Kidney epithelial cell (primary cell): ENCODE data around the gene USP24. TPM values are rescaled to one million over a fixed set of nuclear protein-coding genes. Genes with fewer than 3 reads are reported as not detected.

Experiments
- DNase-seq: peaks from one replicate; pipeline ENCODE4 v3.0.0-alpha.2; 2010; ENCODE audit warnings: low read depth
- H3K27me3 ChIP-seq: 2 replicates; pipeline ENCODE4 v1.6.0; 2011; ENCODE audit warnings: low read length; ENCODE audit not compliant: control insufficient read depth, insufficient read depth
- H3K36me3 ChIP-seq: 2 replicates; pipeline ENCODE4 v1.5.1; 2011; ENCODE audit warnings: low read length; ENCODE audit not compliant: control insufficient read depth, insufficient read depth
- H3K4me3 ChIP-seq: 2 replicates; pipeline ENCODE4 v1.5.1; 2011; ENCODE audit warnings: low read depth, mild to moderate bottlenecking, control low read depth, low read length
- total RNA-seq: library from RNA; depleted of rRNA; stranded (reverse); fragments of >200 nt; gene quantifications from 2 replicates; pipeline ENCODE4 v1.2.3, GENCODE V29; 2015
- TF ChIP-seq, protein P1 (sequence below): IDR thresholded peaks from 2 replicates; pipeline ENCODE4 v1.5.1; 2011; ENCODE audit warnings: mild to moderate bottlenecking, moderate library complexity, low read length, control low read depth, inconsistent platforms; ENCODE audit not compliant: insufficient read depth, poor library complexity, severe bottlenecking

USP24 gene
- total RNA-seq, 1 donor from 2014 or later = 27.2 TPM

DNA sequence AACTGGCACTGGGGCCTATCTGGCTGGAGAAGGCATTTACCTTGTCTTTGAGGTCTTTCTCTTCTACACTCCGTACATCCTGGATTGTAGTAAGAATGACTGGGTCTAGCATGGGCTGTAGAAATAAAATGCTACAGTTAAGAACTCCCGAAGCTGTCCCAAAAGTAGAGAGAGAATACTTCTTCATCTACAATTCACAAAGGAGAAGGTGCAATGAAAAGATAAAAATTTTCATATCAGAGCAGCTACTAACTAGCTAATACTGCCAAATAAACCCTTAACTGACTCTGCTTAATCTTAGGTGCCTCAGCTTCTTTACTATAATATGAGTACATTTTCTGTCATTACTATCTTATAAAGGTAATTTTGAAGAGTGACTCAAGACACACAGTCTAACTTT lies 55.6 kb downstream of the USP24 start:
- H3K36me3 ChIP-seq = no peaks in the 10 kb centered on the region
- H3K4me3 ChIP-seq = no peak overlapping the region
- H3K27me3 ChIP-seq = no peaks in the 10 kb centered on the region
- no peak for DNase-seq
- TF ChIP-seq, protein P1, sequence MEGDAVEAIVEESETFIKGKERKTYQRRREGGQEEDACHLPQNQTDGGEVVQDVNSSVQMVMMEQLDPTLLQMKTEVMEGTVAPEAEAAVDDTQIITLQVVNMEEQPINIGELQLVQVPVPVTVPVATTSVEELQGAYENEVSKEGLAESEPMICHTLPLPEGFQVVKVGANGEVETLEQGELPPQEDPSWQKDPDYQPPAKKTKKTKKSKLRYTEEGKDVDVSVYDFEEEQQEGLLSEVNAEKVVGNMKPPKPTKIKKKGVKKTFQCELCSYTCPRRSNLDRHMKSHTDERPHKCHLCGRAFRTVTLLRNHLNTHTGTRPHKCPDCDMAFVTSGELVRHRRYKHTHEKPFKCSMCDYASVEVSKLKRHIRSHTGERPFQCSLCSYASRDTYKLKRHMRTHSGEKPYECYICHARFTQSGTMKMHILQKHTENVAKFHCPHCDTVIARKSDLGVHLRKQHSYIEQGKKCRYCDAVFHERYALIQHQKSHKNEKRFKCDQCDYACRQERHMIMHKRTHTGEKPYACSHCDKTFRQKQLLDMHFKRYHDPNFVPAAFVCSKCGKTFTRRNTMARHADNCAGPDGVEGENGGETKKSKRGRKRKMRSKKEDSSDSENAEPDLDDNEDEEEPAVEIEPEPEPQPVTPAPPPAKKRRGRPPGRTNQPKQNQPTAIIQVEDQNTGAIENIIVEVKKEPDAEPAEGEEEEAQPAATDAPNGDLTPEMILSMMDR = no peak

DNA sequence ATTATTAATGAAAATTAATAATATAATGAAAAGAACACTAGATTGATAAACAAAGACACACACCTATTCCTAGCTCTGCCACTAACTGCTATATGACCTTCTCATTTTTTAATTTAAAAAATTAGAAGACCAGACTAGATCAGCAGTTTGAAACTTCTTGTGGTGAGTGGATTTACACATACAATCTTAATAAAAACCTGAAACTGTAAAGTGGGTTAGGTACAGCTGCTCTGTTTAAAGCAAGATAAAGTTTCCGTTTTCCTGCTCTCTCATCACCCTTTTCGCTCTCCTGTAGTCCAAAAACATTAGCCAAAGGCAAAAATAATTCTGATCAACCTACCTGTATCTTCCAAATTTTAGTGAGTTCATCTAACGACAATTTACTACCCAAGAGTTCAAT lies 58.6 kb downstream of the USP24 start:
- TF ChIP-seq, protein P1 = no peak
- H3K27me3 ChIP-seq = no peaks in the 10 kb centered on the region
- no peak overlapping the region for H3K4me3 ChIP-seq
- no peak for DNase-seq
- no peaks in the 10 kb centered on the region for H3K36me3 ChIP-seq

DNA sequence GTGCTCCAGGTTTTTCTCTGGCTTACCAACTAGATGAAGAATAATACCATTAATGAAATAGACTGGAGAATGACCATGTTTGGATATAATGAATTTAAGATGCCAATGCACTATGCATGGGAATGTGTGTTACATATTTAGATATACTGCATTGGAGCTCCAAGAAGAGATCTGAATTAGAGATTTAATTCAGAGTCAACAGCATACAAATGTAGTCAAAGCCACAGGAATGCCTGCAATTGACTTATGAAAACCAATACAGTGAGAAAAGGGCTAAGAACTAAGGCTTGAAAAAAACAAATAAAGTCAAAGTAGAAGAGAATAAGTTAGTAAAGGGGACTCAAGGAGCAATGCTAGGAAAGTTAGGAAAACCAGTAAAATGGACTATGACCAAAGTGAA lies 59.1 kb downstream of the USP24 start:
- TF ChIP-seq, protein P1 = no peak
- no peak for DNase-seq

DNA sequence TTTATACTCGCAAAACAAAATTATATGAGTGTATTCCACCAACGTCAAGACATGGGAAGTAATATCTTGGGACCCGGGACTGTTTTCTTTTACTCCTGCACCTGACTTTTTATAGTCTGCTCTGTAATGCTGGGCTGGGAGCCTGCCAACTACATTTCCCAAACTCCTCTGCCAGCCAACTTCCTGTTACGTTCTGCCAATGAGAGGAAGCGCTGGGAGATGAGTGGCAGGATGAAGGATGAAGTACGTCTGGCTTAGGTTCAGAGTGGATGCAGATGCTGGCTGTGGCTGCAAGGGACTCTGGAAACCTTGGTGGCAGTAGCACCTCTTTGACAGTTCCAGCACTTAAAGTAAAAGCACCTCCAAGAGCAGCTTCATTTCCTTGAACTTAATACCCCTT lies 59.6 kb downstream of the USP24 start:
- Histone ChIP-seq H3K4me3 (no peak overlapping the region), H3K36me3 (no peaks in the 10 kb centered on the region), H3K27me3 (no peaks in the 10 kb centered on the region)
- DNase-seq = no peak
- TF ChIP-seq, protein P1 = no peak

More for the DNA sequence above, 59.1 kb downstream of the USP24 start:
- H3K27me3 ChIP-seq = no peaks in the 10 kb centered on the region
- no peak overlapping the region for H3K4me3 ChIP-seq
- H3K36me3 ChIP-seq = no peaks in the 10 kb centered on the region

DNA sequence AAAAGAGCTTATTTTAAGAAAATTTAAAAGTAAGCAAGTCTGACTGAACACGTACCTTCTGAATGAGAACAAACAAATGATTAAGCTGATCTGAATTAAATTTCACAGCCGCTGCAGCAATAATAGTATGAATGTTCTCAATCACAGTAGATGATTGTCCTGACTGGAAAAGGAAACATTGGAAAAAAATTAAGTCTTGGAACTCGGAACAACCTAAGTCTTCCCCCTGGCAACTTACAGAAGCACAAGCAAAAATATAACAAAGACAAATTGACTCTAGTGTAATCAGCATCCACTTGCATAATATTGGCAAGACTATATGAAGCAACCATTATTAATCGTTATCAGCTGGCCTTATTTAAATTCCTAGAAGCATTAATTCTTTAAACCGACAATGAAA lies 60.5 kb downstream of the USP24 start:
- H3K36me3 ChIP-seq = no peaks in the 10 kb centered on the region
- no peak for DNase-seq
- no peak overlapping the region for H3K4me3 ChIP-seq
- no peaks in the 10 kb centered on the region for H3K27me3 ChIP-seq
- TF ChIP-seq, protein P1 = no peak

DNA sequence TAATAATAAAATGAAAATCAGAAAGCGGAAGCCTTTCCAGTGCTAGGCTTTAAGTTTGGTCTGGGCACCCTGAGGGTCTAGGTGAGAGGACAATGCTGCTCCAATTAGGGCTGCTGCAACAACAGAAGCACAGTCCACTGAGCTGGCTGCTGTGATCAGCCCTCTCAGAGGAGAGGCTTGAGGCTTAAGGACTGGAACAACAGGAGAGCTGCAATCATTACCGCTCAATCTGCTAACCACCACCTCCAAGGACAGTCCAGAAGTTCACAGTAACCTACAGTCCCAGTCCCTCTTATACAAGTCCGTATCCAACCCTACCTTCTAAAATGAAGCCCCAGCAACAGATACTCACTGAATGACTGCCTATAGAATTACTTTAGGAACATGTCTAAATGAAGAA lies 62.1 kb downstream of the USP24 start:
- TF ChIP-seq, protein P1 = no peak
- H3K36me3 ChIP-seq = no peaks in the 10 kb centered on the region
- DNase-seq = no peak
- no peaks in the 10 kb centered on the region for H3K27me3 ChIP-seq
- no peak overlapping the region for H3K4me3 ChIP-seq
